HEK293T (cell line): Measurements from ENCODE around the gene MRPS5.

Experiments
- CTCF ChIA-PET: fragments of 350-600 bp; formaldehyde crosslinking; extraction: SDS; loops from one replicate; lab custom pipeline; 2021; ENCODE audit warnings: antibody characterized with exemption, inconsistent platforms; lab: Yijun Ruan, JAX
- POLR2A ChIA-PET: fragments of 350-600 bp; formaldehyde crosslinking; extraction: SDS; loops from one replicate; lab custom pipeline; 2020; ENCODE audit warnings: antibody characterized with exemption, inconsistent platforms; lab: Yijun Ruan, JAX
- DNase-seq: peaks from one replicate; pipeline ENCODE4 v3.0.0; 2012; ENCODE audit warnings: mixed read lengths; ENCODE audit errors: extremely low spot score
- ARNT ChIP-seq: fragments of 450-650 bp; IDR thresholded peaks from 2 replicates; pipeline ENCODE4 v1.6.1; 2017; ENCODE audit warnings: mild to moderate bottlenecking
- BHLHE40 ChIP-seq: fragments of 450-650 bp; IDR thresholded peaks from 2 replicates; pipeline ENCODE4 v1.6.1; 2016; ENCODE audit warnings: mild to moderate bottlenecking, moderate library complexity, borderline replicate concordance
- CTBP1 ChIP-seq: fragments of 450-650 bp; IDR thresholded peaks from 2 replicates; pipeline ENCODE4 v1.6.1; 2016; ENCODE audit warnings: borderline replicate concordance
- ELF4 ChIP-seq: fragments of 450-650 bp; IDR thresholded peaks from 2 replicates; pipeline ENCODE4 v1.6.1; 2017; ENCODE audit warnings: antibody characterized with exemption
- FOXA1 ChIP-seq: fragments of 450-650 bp; IDR thresholded peaks from 2 replicates; pipeline ENCODE4 v1.6.1; 2016; ENCODE audit warnings: mild to moderate bottlenecking
- FOXK2 ChIP-seq: fragments of 450-650 bp; IDR thresholded peaks from 2 replicates; pipeline ENCODE4 v1.6.1; 2016; ENCODE audit warnings: mild to moderate bottlenecking
- FOXM1 ChIP-seq: fragments of 450-650 bp; IDR thresholded peaks from 2 replicates; pipeline ENCODE4 v1.6.1; 2017; ENCODE audit warnings: mild to moderate bottlenecking, borderline replicate concordance
- HDGF ChIP-seq: fragments of 450-650 bp; IDR thresholded peaks from 2 replicates; pipeline ENCODE4 v1.6.1; 2017; ENCODE audit warnings: antibody characterized with exemption, borderline replicate concordance
- L3MBTL2 ChIP-seq: fragments of 450-650 bp; conservative IDR thresholded peaks from 2 replicates; pipeline ENCODE4 v1.6.1; 2016; ENCODE audit warnings: mild to moderate bottlenecking
- LEF1 ChIP-seq: fragments of 450-650 bp; IDR thresholded peaks from 2 replicates; pipeline ENCODE4 v1.6.1; 2017; ENCODE audit warnings: mild to moderate bottlenecking, borderline replicate concordance
- NFRKB ChIP-seq: fragments of 450-650 bp; IDR thresholded peaks from 2 replicates; pipeline ENCODE4 v1.6.1; 2016; ENCODE audit warnings: mild to moderate bottlenecking, moderate library complexity
- PKNOX1 ChIP-seq: fragments of 450-650 bp; IDR thresholded peaks from 2 replicates; pipeline ENCODE4 v1.6.1; 2016
- SP1 ChIP-seq: fragments of 450-650 bp; IDR thresholded peaks from 2 replicates; pipeline ENCODE4 v1.6.1; 2017
- SUZ12 ChIP-seq: fragments of 450-650 bp; IDR thresholded peaks from 2 replicates; pipeline ENCODE4 v1.6.1; 2016; ENCODE audit warnings: mild to moderate bottlenecking
- TARDBP ChIP-seq: fragments of 450-650 bp; IDR thresholded peaks from 2 replicates; pipeline ENCODE4 v1.6.1; 2016
- ZNF384 ChIP-seq: fragments of 450-650 bp; IDR thresholded peaks from 2 replicates; pipeline ENCODE4 v1.6.1; 2016

The MRPS5 gene

DNA sequence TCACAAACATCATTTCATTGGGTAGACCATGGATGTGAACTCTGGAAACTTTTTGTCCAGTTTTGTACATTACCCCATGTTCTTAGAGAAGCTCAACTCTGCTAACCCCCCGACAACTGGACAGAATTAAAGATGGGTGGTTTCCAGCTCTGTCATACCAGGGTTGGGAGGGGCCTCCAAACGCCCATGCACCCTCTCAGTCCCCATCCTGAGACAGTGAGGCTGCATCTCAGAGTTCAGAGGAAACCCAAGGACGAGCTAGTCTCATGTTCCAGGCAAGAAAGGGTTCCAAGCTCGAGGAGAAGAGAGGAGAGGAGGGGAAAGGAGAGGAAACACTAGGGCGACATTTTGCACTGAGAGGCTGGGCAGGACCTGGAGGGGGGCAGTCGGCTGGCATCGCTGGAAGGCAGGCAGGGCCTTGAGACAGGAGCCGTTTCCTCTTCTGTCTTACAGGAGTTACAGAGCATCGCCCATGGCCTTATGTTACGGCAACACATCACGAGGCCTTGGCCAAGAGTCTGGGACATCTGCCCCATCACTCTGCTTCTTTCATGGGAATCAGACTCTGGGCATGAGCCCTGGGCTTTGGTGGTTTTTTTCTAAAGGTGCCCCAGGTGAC, 79.7 kb downstream of the MRPS5 start:
- no peak for DNase-seq
- ChIA-PET CTCF (interaction anchor here (0.9 kb wide), 1 partner anchor 12 kb away, joined by 3 read pairs; no protein-coding TSS in a partner anchor), POLR2A (no interaction called here)
- TF ChIP-seq TARDBP (no peak), SP1 (no peak), L3MBTL2 (no peak), SUZ12 (no peak), ZNF384 (no peak), CTBP1 (no peak)

DNA sequence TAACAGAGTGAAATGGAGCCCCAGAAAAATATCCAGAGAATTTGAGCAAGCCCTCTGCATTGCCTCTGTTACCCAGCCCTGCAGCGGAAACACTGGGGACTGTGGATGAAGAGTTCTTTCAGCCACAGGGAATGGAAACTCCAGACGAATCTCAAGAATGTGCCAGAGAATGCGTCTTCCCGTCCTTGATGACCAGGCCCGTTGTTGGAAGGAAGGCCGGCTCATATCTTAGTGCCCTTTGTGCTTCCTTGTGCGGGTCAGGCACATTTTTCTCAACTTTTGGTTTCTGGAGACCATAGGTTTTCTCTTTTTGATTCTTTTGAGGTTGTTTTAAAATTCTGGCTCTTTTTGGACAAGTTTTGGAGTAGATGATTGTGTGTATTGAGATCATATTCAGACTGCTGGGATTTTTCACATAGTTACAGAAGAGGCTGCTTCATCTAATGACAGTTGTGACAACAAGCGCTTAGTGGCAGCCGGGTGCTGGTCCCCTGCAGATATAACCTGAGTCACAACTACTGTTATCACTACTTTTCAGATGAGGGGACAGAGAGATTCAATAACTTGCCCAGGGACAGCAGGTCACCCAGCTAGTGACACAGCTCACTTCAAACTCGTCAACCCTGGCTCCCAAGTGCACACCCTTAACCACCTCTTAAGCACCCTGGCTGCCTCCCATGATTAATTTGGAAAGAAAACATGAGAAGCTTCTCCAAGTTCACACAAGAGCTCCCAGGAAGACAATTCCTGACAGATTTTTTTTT, 80.4 kb downstream of the MRPS5 start:
- DNase-seq, result no peak
- no peak for TF ChIP-seq L3MBTL2
- TF ChIP-seq ZNF384, result no peak
- TF ChIP-seq NFRKB, result no peak
- TF ChIP-seq BHLHE40, result no peak
- TF ChIP-seq FOXK2, result no peak
- TF ChIP-seq FOXM1, result no peak
- no peak for TF ChIP-seq LEF1
- TF ChIP-seq TARDBP, result no peak
- TF ChIP-seq SP1, result no peak
- no peak for TF ChIP-seq HDGF
- TF ChIP-seq ARNT, result no peak
- no peak for TF ChIP-seq ELF4
- no peak for TF ChIP-seq FOXA1
- no peak for TF ChIP-seq PKNOX1
- TF ChIP-seq CTBP1, result no peak
- no peak for TF ChIP-seq SUZ12
- ChIA-PET POLR2A (no interaction called here), CTCF (interaction anchor here (0.9 kb wide), 1 partner anchor 13 kb away, joined by 3 read pairs; no protein-coding TSS in a partner anchor)

DNA sequence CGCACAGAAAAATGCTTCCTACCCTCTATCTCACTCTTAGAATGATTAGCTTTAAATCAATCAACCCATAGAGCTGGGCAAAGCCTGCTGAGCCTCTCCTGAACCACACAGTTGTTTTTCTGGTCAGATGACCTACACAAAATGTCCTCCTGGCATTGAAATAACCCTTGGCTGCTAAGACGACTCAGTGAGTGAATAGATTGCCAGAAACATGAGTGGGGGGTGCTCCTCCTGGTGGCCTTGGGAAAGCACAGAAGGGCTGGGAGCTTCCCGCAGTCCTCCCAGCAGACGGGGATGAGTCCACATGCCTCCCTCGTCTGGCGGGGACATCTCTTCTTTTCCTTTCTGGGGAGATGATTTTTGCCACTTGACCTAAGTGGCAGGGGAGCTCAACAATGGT, 81.2 kb downstream of the MRPS5 start:
- ChIA-PET POLR2A (no interaction called here), CTCF (no interaction called here)
- TF ChIP-seq ZNF384, result no peak
- TF ChIP-seq L3MBTL2, result no peak
- no peak for TF ChIP-seq TARDBP
- TF ChIP-seq SUZ12, result no peak
- TF ChIP-seq BHLHE40, result no peak
- TF ChIP-seq ELF4, result no peak
- TF ChIP-seq FOXK2, result no peak
- TF ChIP-seq PKNOX1, result no peak
- TF ChIP-seq NFRKB, result no peak
- no peak for TF ChIP-seq FOXA1
- DNase-seq, result no peak

DNA sequence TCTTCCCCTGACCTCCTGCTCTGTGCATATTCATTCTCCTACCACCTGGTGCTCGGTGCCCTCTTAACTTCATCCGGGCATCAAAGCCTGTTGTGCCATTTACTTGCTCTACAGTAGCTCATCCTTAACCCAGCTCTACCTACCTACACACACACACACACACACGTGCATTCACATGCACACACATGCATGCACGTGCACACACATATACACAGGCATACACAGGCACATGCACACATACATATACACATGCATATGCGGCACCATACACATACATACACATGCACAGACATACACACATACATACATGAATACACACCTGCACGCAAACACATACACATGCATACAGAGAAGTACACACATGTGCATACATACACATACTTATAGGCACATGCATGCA, 81.6 kb downstream of the MRPS5 start:
- TF ChIP-seq ARNT, result no peak
- TF ChIP-seq PKNOX1, result no peak
- no peak for TF ChIP-seq LEF1
- no peak for TF ChIP-seq ZNF384
- no peak for TF ChIP-seq HDGF
- TF ChIP-seq ELF4, result no peak
- TF ChIP-seq CTBP1, result no peak
- no peak for TF ChIP-seq TARDBP
- ChIA-PET POLR2A (no interaction called here), CTCF (no interaction called here)
- DNase-seq, result no peak

- POLR2A ChIA-PET, result no interaction called here
- no peak for DNase-seq
- CTCF ChIA-PET, result no interaction called here
- TF ChIP-seq SP1 (no peak), ELF4 (no peak), BHLHE40 (no peak), CTBP1 (no peak), NFRKB (no peak), TARDBP (no peak), ARNT (no peak), ZNF384 (no peak), HDGF (no peak), SUZ12 (no peak), FOXK2 (no peak), PKNOX1 (no peak), L3MBTL2 (no peak)
These were observed 82.2 kb downstream of the MRPS5 start for GRCh38 chr2:95039363-95039762.
